Tibial nerve (tissue), 4 donors: ENCODE results near the gene LIN37.

Experiments used
- EP300 ChIP-seq, 2 donors: sonication (generic); formaldehyde crosslinking; IDR thresholded peaks; one replicate each; pipeline ENCODE4 v1.6.1; 2017; ENCODE audit warnings: antibody characterized with exemption in 2 of 2, mild to moderate bottlenecking in 1 of 2
- POLR2A ChIP-seq, 2 donors: fragments of 450-650 bp; IDR thresholded peaks; one replicate each; pipeline ENCODE4 v1.6.1; 2017; ENCODE audit warnings: antibody characterized with exemption in 2 of 2, mild to moderate bottlenecking in 2 of 2, moderate library complexity in 2 of 2
- TF ChIP-seq, protein P1 (sequence below), 5 experiments: fragments of 200-600 bp in 3 of 5; fragments of 450-650 bp in 2 of 5; sonication (generic) in 3 of 5; IDR thresholded peaks; one replicate each; pipeline ENCODE4 v1.5.1; 2016 to 2019; ENCODE audit warnings: antibody characterized with exemption in 5 of 5, mild to moderate bottlenecking in 3 of 5, moderate library complexity in 2 of 5

DNA sequence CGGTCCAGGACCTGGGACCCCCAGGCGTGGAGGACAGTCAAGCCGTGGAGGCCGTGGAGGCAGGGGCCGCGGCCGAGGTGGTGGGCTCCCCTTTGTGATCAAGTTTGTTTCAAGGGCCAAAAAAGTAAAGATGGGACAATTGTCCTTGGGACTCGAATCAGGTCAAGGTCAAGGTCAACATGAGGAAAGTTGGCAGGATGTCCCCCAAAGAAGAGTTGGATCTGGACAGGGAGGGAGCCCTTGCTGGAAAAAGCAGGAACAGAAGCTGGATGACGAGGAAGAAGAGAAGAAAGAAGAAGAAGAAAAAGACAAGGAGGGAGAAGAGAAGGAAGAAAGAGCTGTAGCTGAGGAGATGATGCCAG lies 28.2 kb upstream of the LIN37 start:
- TF ChIP-seq, protein P1, sequence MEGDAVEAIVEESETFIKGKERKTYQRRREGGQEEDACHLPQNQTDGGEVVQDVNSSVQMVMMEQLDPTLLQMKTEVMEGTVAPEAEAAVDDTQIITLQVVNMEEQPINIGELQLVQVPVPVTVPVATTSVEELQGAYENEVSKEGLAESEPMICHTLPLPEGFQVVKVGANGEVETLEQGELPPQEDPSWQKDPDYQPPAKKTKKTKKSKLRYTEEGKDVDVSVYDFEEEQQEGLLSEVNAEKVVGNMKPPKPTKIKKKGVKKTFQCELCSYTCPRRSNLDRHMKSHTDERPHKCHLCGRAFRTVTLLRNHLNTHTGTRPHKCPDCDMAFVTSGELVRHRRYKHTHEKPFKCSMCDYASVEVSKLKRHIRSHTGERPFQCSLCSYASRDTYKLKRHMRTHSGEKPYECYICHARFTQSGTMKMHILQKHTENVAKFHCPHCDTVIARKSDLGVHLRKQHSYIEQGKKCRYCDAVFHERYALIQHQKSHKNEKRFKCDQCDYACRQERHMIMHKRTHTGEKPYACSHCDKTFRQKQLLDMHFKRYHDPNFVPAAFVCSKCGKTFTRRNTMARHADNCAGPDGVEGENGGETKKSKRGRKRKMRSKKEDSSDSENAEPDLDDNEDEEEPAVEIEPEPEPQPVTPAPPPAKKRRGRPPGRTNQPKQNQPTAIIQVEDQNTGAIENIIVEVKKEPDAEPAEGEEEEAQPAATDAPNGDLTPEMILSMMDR (IDR thresholded peaks at IDR 0.05) = no peak
- no peak for TF ChIP-seq EP300 (IDR thresholded peaks at IDR 0.05)
- TF ChIP-seq POLR2A (IDR thresholded peaks at IDR 0.05) = no peak
